Lower lobe of right lung (tissue), 2 donors: Measurements from ENCODE around the gene CCDC127. TPM values are rescaled to one million over a fixed set of nuclear protein-coding genes. Genes with fewer than 3 reads are reported as not detected.

Source experiments
- ATAC-seq, 2 donors: fragments of 200-7000 bp; cut with Tn5 transposase; one replicate each; pipeline ENCODE4 v1.9.1; 2020 to 2022; ENCODE audit warnings: mild to moderate bottlenecking in 2 of 2, moderate library complexity in 2 of 2
- DNase-seq: peaks from one replicate; pipeline ENCODE4 v3.0.0-alpha.2; 2020
- H3K27ac ChIP-seq: fragments of 200-600 bp; one replicate; pipeline ENCODE4 v1.8.0; 2022
- H3K27me3 ChIP-seq: fragments of 200-600 bp; one replicate; pipeline ENCODE4 v1.8.0; 2022; ENCODE audit warnings: low read depth
- H3K36me3 ChIP-seq: fragments of 200-600 bp; one replicate; pipeline ENCODE4 v1.8.0; 2022; ENCODE audit warnings: mild to moderate bottlenecking
- H3K4me1 ChIP-seq: fragments of 200-600 bp; one replicate; pipeline ENCODE4 v1.8.0; 2022
- H3K4me3 ChIP-seq: fragments of 200-600 bp; one replicate; pipeline ENCODE4 v1.8.0; 2022; ENCODE audit warnings: mild to moderate bottlenecking
- H3K9me3 ChIP-seq: fragments of 200-600 bp; one replicate; pipeline ENCODE4 v1.8.0; 2022
- intact Hi-C: fragments of 100-400 bp; cut with DNase I; formaldehyde crosslinking; loops from one replicate; pipeline ENCODE4 v1.11.0; 2022
- total RNA-seq: library from RNA; stranded (reverse); fragmentation: NEBNext Ultra II Directional; extraction: Animal tissue kit (Norgen Biotek cat#: 25700); gene quantifications from one replicate; pipeline ENCODE4 v1.2.1, GENCODE V29; 2021
- TF ChIP-seq, protein P1 (sequence below): fragments of 200-600 bp; IDR thresholded peaks from one replicate; pipeline ENCODE4 v1.8.0; 2022; ENCODE audit warnings: antibody characterized with exemption, mild to moderate bottlenecking
- donor health status: DM: no; HTN: yes; CAD: no; lungs with severe emphysema.

The CCDC127 gene
- total RNA-seq, 1 donor from 2014 or later: 4.9 TPM

DNA sequence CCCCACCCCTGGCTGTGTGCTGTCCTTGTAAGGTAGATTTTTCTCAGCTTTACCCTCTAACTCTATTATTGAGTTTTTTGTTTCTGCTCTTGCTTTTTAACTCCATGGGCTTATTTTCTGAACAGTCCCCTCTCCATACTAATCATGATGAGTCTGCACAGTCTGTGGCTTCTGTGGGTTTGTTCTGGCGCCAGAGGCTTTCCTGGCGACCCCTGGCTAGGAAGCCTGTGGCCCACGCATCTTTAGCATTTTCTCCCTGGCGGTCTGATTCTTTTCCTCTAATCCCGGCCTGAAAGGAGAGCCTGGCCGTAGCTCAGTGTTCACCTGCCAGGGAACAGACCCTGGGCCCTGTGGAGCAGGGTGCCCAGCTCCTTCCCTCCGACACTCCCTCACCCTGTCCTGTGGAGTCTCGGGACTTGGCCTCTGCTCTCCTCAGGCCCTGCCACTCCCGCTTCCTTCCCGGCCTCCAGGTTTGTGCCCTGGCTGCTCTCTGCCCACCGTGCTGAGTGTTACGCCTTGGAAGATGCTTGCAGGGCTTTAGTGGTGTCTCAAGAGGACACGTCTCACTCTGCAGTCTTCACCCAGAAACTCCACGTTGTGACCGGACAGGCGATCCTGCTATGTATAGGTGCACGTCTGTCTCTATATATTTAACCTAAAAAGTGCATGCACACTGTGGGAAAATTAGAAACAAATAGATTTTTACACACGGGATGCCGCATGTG lies 58.3 kb downstream of the CCDC127 start:
- no peaks in the 10 kb centered on the region for H3K36me3 ChIP-seq
- intact Hi-C loops: no loop called here
- ATAC-seq: no peak
- TF ChIP-seq, protein P1, sequence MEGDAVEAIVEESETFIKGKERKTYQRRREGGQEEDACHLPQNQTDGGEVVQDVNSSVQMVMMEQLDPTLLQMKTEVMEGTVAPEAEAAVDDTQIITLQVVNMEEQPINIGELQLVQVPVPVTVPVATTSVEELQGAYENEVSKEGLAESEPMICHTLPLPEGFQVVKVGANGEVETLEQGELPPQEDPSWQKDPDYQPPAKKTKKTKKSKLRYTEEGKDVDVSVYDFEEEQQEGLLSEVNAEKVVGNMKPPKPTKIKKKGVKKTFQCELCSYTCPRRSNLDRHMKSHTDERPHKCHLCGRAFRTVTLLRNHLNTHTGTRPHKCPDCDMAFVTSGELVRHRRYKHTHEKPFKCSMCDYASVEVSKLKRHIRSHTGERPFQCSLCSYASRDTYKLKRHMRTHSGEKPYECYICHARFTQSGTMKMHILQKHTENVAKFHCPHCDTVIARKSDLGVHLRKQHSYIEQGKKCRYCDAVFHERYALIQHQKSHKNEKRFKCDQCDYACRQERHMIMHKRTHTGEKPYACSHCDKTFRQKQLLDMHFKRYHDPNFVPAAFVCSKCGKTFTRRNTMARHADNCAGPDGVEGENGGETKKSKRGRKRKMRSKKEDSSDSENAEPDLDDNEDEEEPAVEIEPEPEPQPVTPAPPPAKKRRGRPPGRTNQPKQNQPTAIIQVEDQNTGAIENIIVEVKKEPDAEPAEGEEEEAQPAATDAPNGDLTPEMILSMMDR: no peak
- H3K27me3 ChIP-seq: no peaks in the 10 kb centered on the region
- no peaks in the 10 kb centered on the region for H3K9me3 ChIP-seq
- no peak for DNase-seq
- H3K4me1 ChIP-seq: no peaks in the 10 kb centered on the region
- H3K4me3 ChIP-seq: no peak overlapping the region
- H3K27ac ChIP-seq: no peak overlapping the region

DNA sequence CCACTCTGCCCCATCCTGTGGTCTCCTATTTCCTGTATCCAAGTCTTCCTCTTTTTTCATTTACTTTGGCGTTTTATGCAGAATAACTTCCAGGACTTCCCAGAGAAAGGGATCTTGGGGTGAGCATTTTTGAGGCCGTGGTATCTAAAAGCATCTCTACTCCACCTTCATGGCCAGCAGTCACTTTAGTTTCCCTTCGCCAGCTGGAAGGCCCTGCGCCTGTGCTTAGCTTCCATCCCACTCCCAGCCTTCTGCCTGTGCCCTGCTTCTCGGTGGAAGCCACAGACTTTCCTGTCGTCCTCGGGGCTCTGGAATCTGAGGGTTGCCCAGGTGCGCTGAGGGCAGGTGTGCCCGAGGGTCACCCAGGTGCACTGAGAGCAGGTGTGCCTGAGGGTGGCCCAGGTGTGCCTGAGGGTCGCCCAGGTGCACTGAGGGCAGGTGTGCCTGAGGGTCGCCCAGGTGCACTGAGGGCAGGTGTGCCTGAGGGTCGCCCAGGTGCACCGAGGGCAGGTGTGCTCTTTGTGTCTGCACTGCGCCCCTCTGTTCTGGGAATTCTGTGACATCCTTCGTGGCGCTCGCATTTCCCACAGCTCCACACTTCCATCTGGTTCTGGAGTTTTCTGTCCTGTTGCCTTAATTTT lies 59.0 kb downstream of the CCDC127 start:
- Histone ChIP-seq H3K4me1 (no peaks in the 10 kb centered on the region), H3K27ac (no peak overlapping the region), H3K27me3 (no peaks in the 10 kb centered on the region), H3K9me3 (no peaks in the 10 kb centered on the region), H3K4me3 (no peak overlapping the region), H3K36me3 (no peaks in the 10 kb centered on the region)
- ATAC-seq: no peak
- TF ChIP-seq, protein P1: no peak
- no peak for DNase-seq
- intact Hi-C loops: no loop called here

DNA sequence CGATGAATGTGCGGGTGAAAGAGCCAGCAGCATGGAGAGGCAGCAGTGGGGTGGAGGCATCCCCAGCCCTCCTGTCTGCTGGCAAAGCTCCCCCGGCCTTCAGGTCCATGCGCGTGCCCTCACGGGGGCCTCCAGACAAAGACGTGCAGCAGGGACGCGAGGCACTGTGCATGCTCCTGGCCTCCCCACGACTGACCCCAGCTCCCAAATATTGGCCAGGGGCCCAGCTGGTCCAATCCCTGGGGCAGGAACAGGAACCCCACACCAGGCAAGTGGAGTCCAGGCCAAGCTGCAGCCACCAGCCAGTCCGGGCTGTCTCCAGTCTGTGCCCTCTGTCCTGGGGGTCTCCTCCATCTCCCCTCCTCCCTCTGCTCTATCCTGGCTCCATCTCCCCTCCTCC lies 60.2 kb downstream of the CCDC127 start:
- ATAC-seq: no peak
- no peaks in the 10 kb centered on the region for H3K9me3 ChIP-seq
- H3K36me3 ChIP-seq: no peaks in the 10 kb centered on the region
- no peaks in the 10 kb centered on the region for H3K4me1 ChIP-seq
- H3K27me3 ChIP-seq: no peaks in the 10 kb centered on the region
- H3K4me3 ChIP-seq: no peak overlapping the region
- H3K27ac ChIP-seq: no peak overlapping the region
- intact Hi-C loops: no loop called here
- TF ChIP-seq, protein P1: no peak
- DNase-seq: no peak

DNA sequence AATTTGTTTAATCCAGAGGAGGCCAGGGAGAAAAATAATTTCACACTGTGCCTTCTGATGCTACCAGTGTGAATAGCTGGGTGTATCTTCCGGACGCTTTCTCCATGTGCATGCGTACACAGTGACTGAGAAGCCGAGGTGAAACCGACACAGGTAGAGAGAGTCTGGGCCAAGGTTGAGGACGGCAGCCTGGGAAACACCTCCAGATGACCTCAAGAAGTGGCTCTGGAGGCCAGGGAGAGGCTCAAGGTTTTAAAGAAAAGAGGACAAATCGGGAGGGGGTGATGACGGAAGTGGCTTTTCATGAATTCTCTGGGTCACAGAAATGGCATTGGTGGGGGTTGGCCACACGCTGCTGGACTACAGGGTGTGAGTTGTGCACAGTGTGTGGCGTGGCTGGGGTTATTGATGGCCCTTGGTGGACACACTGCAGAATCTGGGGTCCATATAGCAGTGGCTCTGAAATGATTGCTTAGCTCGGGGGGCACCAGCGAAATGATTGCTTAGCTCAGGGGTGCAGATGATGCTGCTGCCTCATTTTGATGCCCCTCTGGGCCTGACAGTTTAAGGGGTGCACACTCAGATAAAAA lies 60.7 kb downstream of the CCDC127 start:
- TF ChIP-seq, protein P1: no peak
- ATAC-seq: no peak
- Histone ChIP-seq H3K4me3 (no peak overlapping the region), H3K27me3 (no peaks in the 10 kb centered on the region), H3K4me1 (no peaks in the 10 kb centered on the region), H3K9me3 (no peaks in the 10 kb centered on the region), H3K27ac (no peak overlapping the region), H3K36me3 (no peaks in the 10 kb centered on the region)
- no peak for DNase-seq
- intact Hi-C loops: no loop called here

DNA sequence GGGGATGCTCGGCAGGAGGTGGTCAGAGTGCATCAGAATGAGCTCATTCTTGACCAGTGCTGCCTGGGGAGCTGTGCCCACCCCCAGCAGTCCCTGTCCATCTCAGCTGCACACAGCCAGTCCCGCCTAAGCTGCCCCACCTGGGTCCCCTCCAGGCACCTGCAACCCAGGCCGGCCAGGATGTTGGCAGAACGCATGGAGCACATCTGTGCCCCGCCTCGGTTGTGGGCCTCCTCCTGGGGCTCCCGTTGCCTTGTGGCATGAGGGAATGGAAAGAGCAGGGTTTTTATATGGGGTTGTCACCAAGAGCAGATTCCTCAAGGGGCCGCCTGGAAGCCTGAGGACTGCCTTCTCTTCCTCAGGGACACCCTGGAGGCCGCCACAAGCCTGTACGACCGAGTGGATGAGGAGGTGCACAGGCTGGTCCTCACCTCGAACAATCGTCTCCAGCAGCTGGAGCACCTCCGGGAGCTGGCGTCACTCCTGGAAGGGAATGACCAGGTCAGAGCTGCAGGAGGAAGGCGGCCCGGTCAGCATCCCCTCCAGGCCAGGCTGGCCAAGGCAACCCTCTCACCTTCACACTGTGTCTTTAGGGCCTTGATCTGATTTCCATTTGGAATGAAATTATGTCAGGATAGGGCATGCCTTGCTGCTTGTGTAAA lies 61.4 kb downstream of the CCDC127 start:
- DNase-seq: no peak

More for the DNA sequence above, 61.4 kb downstream of the CCDC127 start:
- TF ChIP-seq, protein P1: no peak
- Histone ChIP-seq H3K27ac (no peak overlapping the region), H3K4me1 (no peaks in the 10 kb centered on the region), H3K36me3 (no peaks in the 10 kb centered on the region), H3K27me3 (no peaks in the 10 kb centered on the region), H3K9me3 (no peaks in the 10 kb centered on the region), H3K4me3 (no peak overlapping the region)
- ATAC-seq: no peak
- intact Hi-C loops: no loop called here
